Endothelial cell (in vitro differentiated cells): ENCODE results near the gene SH3RF3. TPM values are rescaled to one million over a fixed set of nuclear protein-coding genes. Genes with fewer than 3 reads are reported as not detected.

Source experiments
- DNase-seq: peaks from one replicate; pipeline ENCODE4 v3.0.0; 2021; ENCODE audit warnings: low spot score
- H3K27ac Mint-ChIP-seq: one replicate; pipeline ENCODE4 v1.8.0; 2021; ENCODE audit warnings: mixed read lengths, inconsistent platforms; ENCODE audit not compliant: unreplicated experiment
- H3K27me3 Mint-ChIP-seq: one replicate; pipeline ENCODE4 v1.8.0; 2021; ENCODE audit warnings: mild to moderate bottlenecking, moderate library complexity, mixed read lengths, inconsistent platforms; ENCODE audit not compliant: unreplicated experiment
- H3K36me3 Mint-ChIP-seq: one replicate; pipeline ENCODE4 v1.8.0; 2021; ENCODE audit warnings: mild to moderate bottlenecking, low read depth, mixed read lengths, inconsistent platforms; ENCODE audit not compliant: unreplicated experiment
- H3K4me1 Mint-ChIP-seq: one replicate; pipeline ENCODE4 v1.8.0; 2021; ENCODE audit warnings: mild to moderate bottlenecking, mixed read lengths, inconsistent platforms; ENCODE audit not compliant: unreplicated experiment
- H3K4me3 Mint-ChIP-seq: one replicate; pipeline ENCODE4 v1.8.0; 2021; ENCODE audit warnings: mild to moderate bottlenecking, mixed read lengths, inconsistent platforms; ENCODE audit not compliant: unreplicated experiment
- H3K9me3 Mint-ChIP-seq: one replicate; pipeline ENCODE4 v1.8.0; 2021; ENCODE audit warnings: mixed read lengths, inconsistent platforms; ENCODE audit not compliant: unreplicated experiment
- CTCF ChIP-seq: fragments of 200-600 bp; sonication (generic); IDR thresholded peaks from one replicate; pipeline ENCODE4 v1.5.0; 2021; ENCODE audit warnings: antibody characterized with exemption; ENCODE audit not compliant: unreplicated experiment
- total RNA-seq: library from RNA; stranded (reverse); fragmentation: NEBNext Ultra II Directional; extraction: Animal tissue kit (Norgen Biotek cat#: 25700); gene quantifications from one replicate; pipeline ENCODE4 v1.2.1, GENCODE V29; 2021; ENCODE audit not compliant: unreplicated experiment

The SH3RF3 gene
- total RNA-seq, 1 donor from 2014 or later, result 12.8 TPM

GRCh38 chr2:109301746-109302145, 172.7 kb downstream of the SH3RF3 start:
- Mint-ChIP-seq H3K9me3 (no peaks in the 10 kb centered on the region), H3K27me3 (peaks cover 5% of the 10 kb centered on the region), H3K4me3 (no peak overlapping the region), H3K4me1 (peaks cover 38% of the 10 kb centered on the region), H3K36me3 (no peaks in the 10 kb centered on the region), H3K27ac (no peak overlapping the region)
- no peak for DNase-seq
- TF ChIP-seq CTCF, result no peak

- peaks cover 5% of the 10 kb centered on the region for H3K27me3 Mint-ChIP-seq
- H3K27ac Mint-ChIP-seq, result no peak overlapping the region
- no peak for DNase-seq
- no peaks in the 10 kb centered on the region for H3K36me3 Mint-ChIP-seq
- H3K4me3 Mint-ChIP-seq, result no peak overlapping the region
- H3K9me3 Mint-ChIP-seq, result no peaks in the 10 kb centered on the region
- H3K4me1 Mint-ChIP-seq, result peaks cover 38% of the 10 kb centered on the region
- no peak for TF ChIP-seq CTCF
Observed at GRCh38 chr2:109302319-109302718, 173.3 kb downstream of the SH3RF3 start.

GRCh38 chr2:109304242-109304641, 175.2 kb downstream of the SH3RF3 start:
- no peak for TF ChIP-seq CTCF
- no peaks in the 10 kb centered on the region for H3K9me3 Mint-ChIP-seq

GRCh38 chr2:109304731-109305470, 175.9 kb downstream of the SH3RF3 start:
- Mint-ChIP-seq H3K9me3 (no peaks in the 10 kb centered on the region), H3K27ac (no peak overlapping the region), H3K27me3 (peaks cover 5% of the 10 kb centered on the region), H3K4me1 (peaks cover 26% of the 10 kb centered on the region), H3K36me3 (no peaks in the 10 kb centered on the region), H3K4me3 (no peak overlapping the region)
- DNase-seq, result no peak
- no peak for TF ChIP-seq CTCF

More at GRCh38 chr2:109304242-109304641, 175.2 kb downstream of the SH3RF3 start:
- H3K27ac Mint-ChIP-seq, result no peak overlapping the region
- no peak for DNase-seq
- H3K4me1 Mint-ChIP-seq, result peaks cover 32% of the 10 kb centered on the region
- H3K4me3 Mint-ChIP-seq, result no peak overlapping the region
- peaks cover 5% of the 10 kb centered on the region for H3K27me3 Mint-ChIP-seq
- H3K36me3 Mint-ChIP-seq, result no peaks in the 10 kb centered on the region

GRCh38 chr2:109305490-109306167, 176.6 kb downstream of the SH3RF3 start:
- no peaks in the 10 kb centered on the region for H3K36me3 Mint-ChIP-seq
- peaks cover 24% of the 10 kb centered on the region for H3K4me1 Mint-ChIP-seq
- DNase-seq, result no peak
- no peak overlapping the region for H3K27ac Mint-ChIP-seq
- no peaks in the 10 kb centered on the region for H3K9me3 Mint-ChIP-seq
- H3K4me3 Mint-ChIP-seq, result no peak overlapping the region
- H3K27me3 Mint-ChIP-seq, result peaks cover 5% of the 10 kb centered on the region
- no peak for TF ChIP-seq CTCF
